MCF 10A (cell line): ENCODE data around the gene KDM3B. TPM values are rescaled to one million over a fixed set of nuclear protein-coding genes. Genes with fewer than 3 reads are reported as not detected.
A peak's percentile ranks its signal among the peaks of the same experiment; 100 is the strongest.

Experiments
- BruUV-seq: library from RNA; stranded (reverse); fragments of 400-500 nt; replicated peaks from 2 replicates; lab custom pipeline; 2021; lab: Mats Ljungman, UMichigan
- CTCF ChIA-PET: fragments of 300-600 bp; sonication (Branson Sonifier 250); formaldehyde crosslinking; extraction: SDS; loops from one replicate; lab custom pipeline; 2021; ENCODE audit warnings: antibody characterized with exemption, inconsistent platforms; lab: Yijun Ruan, JAX
- POLR2A ChIA-PET: fragments of 300-600, 350-650 bp; sonication (Branson Sonifier 250); formaldehyde crosslinking; extraction: SDS; loops from one replicate; lab custom pipeline; 2020; ENCODE audit warnings: antibody characterized with exemption, inconsistent platforms; lab: Yijun Ruan, JAX
- DNase-seq: peaks from one replicate; pipeline ENCODE4 v3.0.0-alpha.2; 2018; ENCODE audit not compliant: unreplicated experiment
- H3K27ac Mint-ChIP-seq: one replicate; pipeline ENCODE4 v1.8.0; 2022; ENCODE audit warnings: mild to moderate bottlenecking, low read depth, mixed read lengths; ENCODE audit not compliant: unreplicated experiment
- H3K27me3 Mint-ChIP-seq: one replicate; pipeline ENCODE4 v1.8.0; 2022; ENCODE audit warnings: mixed read lengths; ENCODE audit not compliant: insufficient read depth, unreplicated experiment
- H3K36me3 Mint-ChIP-seq: one replicate; pipeline ENCODE4 v1.8.0; 2022; ENCODE audit warnings: mild to moderate bottlenecking, moderate library complexity, mixed read lengths; ENCODE audit not compliant: insufficient read depth, unreplicated experiment
- H3K4me1 Mint-ChIP-seq: one replicate; pipeline ENCODE4 v1.8.0; 2022; ENCODE audit warnings: mixed read lengths; ENCODE audit not compliant: insufficient read depth, unreplicated experiment
- H3K4me3 Mint-ChIP-seq: one replicate; pipeline ENCODE4 v1.8.0; 2022; ENCODE audit warnings: mild to moderate bottlenecking, moderate library complexity, mixed read lengths; ENCODE audit not compliant: unreplicated experiment
- H3K9me3 Mint-ChIP-seq: one replicate; pipeline ENCODE4 v1.8.0; 2022; ENCODE audit warnings: mixed read lengths; ENCODE audit not compliant: unreplicated experiment
- intact Hi-C: fragments of 100-400 bp; cut with micrococcal nuclease; formaldehyde crosslinking; loops from 2 replicates; pipeline ENCODE4 v1.14.1; 2022
- total RNA-seq: library from RNA; stranded (reverse); gene quantifications from 2 replicates; pipeline ENCODE4 v1.2.3, GENCODE V29; 2022
- TF ChIP-seq, protein P1 (sequence below): fragments of 200-600 bp; IDR thresholded peaks from one replicate; pipeline ENCODE4 v1.8.0; 2022; ENCODE audit warnings: antibody characterized with exemption, mild to moderate bottlenecking; ENCODE audit not compliant: unreplicated experiment

KDM3B gene
- total RNA-seq, 1 experiment from 2014 or later: 57.8 TPM

DNA sequence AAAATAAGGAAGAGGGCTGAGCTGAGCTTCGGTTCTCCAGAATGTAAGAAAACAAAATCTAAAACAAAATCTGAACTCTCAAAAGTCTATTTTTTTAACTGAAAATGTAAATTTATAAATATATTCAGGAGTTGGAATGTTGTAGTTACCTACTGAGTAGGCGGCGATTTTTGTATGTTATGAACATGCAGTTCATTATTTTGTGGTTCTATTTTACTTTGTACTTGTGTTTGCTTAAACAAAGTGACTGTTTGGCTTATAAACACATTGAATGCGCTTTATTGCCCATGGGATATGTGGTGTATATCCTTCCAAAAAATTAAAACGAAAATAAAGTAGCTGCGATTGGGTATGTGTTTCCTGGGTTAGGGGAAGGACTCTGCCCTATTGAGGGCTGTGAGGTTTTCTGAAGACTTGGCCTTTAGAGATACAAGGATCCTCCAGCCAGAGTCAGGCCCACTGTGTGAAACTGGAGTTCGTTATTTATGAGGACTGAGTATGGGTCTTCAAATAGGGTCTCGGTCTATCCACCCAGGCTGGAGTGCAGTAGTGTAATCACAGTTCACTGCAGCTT is 116.6 kb downstream of the KDM3B start:
- Mint-ChIP-seq H3K36me3 (peaks cover 80% of the 10 kb centered on the region), H3K4me3 (no peak overlapping the region), H3K4me1 (peaks cover 35% of the 10 kb centered on the region), H3K9me3 (no peaks in the 10 kb centered on the region), H3K27ac (peak overlapping the region; percentile 93), H3K27me3 (peaks cover 20% of the 10 kb centered on the region)
- TF ChIP-seq, protein P1, sequence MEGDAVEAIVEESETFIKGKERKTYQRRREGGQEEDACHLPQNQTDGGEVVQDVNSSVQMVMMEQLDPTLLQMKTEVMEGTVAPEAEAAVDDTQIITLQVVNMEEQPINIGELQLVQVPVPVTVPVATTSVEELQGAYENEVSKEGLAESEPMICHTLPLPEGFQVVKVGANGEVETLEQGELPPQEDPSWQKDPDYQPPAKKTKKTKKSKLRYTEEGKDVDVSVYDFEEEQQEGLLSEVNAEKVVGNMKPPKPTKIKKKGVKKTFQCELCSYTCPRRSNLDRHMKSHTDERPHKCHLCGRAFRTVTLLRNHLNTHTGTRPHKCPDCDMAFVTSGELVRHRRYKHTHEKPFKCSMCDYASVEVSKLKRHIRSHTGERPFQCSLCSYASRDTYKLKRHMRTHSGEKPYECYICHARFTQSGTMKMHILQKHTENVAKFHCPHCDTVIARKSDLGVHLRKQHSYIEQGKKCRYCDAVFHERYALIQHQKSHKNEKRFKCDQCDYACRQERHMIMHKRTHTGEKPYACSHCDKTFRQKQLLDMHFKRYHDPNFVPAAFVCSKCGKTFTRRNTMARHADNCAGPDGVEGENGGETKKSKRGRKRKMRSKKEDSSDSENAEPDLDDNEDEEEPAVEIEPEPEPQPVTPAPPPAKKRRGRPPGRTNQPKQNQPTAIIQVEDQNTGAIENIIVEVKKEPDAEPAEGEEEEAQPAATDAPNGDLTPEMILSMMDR: no peak
- no peak for DNase-seq
- intact Hi-C loops: no loop called here
- no TSS peak for BruUV-seq
- ChIA-PET CTCF (interaction anchor here (0.5 to 4.2 kb wide), 6 partner anchors 24 to 692 kb away, joined by 3 to 37 read pairs (median 3); no protein-coding TSS in a partner anchor), POLR2A (interaction anchor here (0.8 to 15.2 kb wide), 8 partner anchors 15 to 84 kb away, joined by 3 to 626 read pairs (median 6); partner anchors contain the start of gene ETF1)

DNA sequence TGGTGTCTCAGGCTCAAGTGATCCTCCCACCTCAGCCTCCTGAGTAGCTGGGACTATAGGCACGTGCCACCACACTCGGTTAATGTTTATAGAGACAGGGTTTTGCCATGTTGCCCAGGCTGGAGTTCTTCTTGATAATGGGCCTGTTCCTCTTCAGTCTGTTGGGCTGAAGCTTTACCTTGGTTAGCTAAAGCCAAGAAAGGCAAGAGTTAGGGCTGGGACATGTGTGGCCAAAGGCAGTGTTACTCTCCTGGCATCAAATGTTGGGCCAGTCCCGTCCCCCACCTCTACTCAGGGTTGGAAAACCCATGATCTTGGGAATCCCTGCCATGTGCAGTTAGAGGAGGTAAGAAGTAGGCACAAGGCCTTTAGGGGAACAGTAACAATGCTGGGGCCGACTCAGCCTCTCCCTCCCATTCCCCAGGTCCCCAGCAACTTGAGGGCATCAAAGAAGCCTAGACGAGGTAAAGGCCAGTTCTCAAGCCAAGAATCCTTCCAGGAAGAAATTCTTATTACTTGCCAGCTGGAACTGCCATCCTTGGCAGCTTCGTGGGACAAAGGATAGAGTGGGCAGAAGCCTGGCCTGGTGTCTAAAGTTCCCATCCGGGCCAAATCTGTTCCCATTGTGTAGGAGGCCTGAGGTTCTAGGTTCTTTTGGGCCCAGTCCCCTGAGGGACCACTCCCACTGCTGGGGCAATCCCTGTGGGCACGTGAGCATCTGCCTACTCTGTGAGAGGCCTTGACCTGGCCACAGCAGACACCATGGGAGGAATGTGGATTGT is 117.2 kb downstream of the KDM3B start:
- Mint-ChIP-seq H3K27me3 (peaks cover 20% of the 10 kb centered on the region), H3K4me3 (no peak overlapping the region), H3K9me3 (no peaks in the 10 kb centered on the region), H3K36me3 (peaks cover 79% of the 10 kb centered on the region), H3K4me1 (peaks cover 35% of the 10 kb centered on the region), H3K27ac (peak overlapping the region; percentile 93)
- ChIA-PET POLR2A (interaction anchor here (0.6 to 15.2 kb wide), 15 partner anchors 8 to 292 kb away, joined by 3 to 626 read pairs (median 3); partner anchors contain the start of gene ETF1), CTCF (interaction anchor here (0.6 to 4.2 kb wide), 6 partner anchors 23 to 1574 kb away, joined by 3 to 37 read pairs (median 3); partner anchors contain the start of gene NRG2)
- TF ChIP-seq, protein P1: no peak
- BruUV-seq: no TSS peak
- intact Hi-C loops: no loop called here
- DNase-seq: peak; percentile 78

DNA sequence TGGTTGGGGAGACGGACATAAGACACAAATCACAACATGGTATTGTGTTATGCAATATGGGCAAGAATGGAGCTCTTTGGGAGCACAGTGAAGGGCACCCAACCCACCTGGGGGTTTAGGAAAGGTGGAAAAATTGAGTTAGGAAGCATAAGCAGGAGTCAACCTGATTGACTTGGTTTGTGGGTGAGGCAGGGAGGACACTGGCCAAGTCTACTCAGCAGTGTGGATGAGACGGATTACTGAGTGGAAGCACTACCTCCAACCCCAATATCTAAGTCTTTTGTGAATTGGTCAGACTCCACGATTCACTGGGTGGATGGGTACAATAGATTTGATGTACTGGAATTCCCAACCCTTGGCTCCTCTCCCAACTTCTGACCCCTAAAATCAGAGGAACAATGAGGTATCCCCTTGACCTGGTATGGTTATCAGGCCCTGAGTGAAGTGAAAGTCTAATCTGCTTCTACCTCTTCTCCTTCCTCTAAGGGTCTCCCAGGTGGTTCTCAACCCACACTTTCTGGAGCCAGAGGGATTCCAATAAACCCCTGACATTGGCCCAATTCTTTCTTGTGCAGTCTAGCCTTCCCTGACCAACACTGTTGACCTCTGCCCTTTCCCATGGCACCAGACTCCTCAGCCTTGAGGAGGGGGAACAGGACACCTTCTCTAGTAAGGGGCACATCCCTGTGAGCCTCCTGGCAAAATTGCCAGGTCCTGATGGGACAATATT is 118.0 kb downstream of the KDM3B start:
- CTCF ChIA-PET: interaction anchor here (0.5 to 4.2 kb wide), 4 partner anchors 20 to 77 kb away, joined by 3 to 37 read pairs (median 4); no protein-coding TSS in a partner anchor
- POLR2A ChIA-PET: interaction anchor here (0.6 to 15.2 kb wide), 13 partner anchors 9 to 293 kb away, joined by 3 to 626 read pairs (median 4); partner anchors contain the start of gene ETF1
- no peaks in the 10 kb centered on the region for H3K9me3 Mint-ChIP-seq
- DNase-seq: peak; percentile 60
- peaks cover 20% of the 10 kb centered on the region for H3K27me3 Mint-ChIP-seq
- H3K4me3 Mint-ChIP-seq: no peak overlapping the region
- H3K27ac Mint-ChIP-seq: peak overlapping the region; percentile 93
- TF ChIP-seq, protein P1: no peak
- intact Hi-C loops: no loop called here
- H3K36me3 Mint-ChIP-seq: peaks cover 71% of the 10 kb centered on the region
- H3K4me1 Mint-ChIP-seq: peaks cover 35% of the 10 kb centered on the region
- BruUV-seq: no TSS peak
